GM13976 (cell line): ENCODE data around the gene ITGA1.

Experiments
- DNase-seq: peaks from one replicate; pipeline ENCODE4 v3.0.0; 2012; ENCODE audit warnings: low spot score
- in situ Hi-C: fragments of 300-500 bp; cut with MboI; formaldehyde crosslinking; loops from one replicate; pipeline ENCODE4 v1.12.0; 2022; ENCODE audit warnings: low sequenced_read_pairs, mixed read lengths, inconsistent platforms; ENCODE audit not compliant: unreplicated experiment
- TF ChIP-seq, protein P1 (sequence below): IDR thresholded peaks from 2 replicates; pipeline ENCODE4 v1.5.1; 2012; ENCODE audit warnings: borderline replicate concordance, mild to moderate bottlenecking; ENCODE audit not compliant: insufficient read depth; ENCODE audit errors: extremely low read depth, missing control alignments, control extremely low read depth

Gene ITGA1

DNA sequence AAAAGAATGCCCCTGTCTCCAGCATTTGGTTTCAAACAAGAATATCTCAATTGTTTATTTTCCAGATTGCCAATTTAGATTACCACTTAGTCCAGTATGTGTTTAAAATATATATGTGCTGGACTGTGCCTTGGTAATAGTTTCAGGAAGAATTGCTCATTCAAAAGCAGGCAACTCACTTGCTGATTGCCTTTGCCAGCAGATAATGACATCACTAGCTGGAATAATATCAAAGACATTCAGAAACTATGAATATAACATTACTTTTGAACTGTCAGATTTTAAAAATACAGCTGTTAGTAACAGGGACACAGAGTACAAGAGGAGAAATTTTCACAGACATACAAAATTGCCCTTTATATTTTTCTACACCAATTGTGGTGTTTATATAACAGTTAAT lies 105.4 kb downstream of the ITGA1 start:
- DNase-seq: no peak
- in situ Hi-C loops: no loop called here
- TF ChIP-seq, protein P1, sequence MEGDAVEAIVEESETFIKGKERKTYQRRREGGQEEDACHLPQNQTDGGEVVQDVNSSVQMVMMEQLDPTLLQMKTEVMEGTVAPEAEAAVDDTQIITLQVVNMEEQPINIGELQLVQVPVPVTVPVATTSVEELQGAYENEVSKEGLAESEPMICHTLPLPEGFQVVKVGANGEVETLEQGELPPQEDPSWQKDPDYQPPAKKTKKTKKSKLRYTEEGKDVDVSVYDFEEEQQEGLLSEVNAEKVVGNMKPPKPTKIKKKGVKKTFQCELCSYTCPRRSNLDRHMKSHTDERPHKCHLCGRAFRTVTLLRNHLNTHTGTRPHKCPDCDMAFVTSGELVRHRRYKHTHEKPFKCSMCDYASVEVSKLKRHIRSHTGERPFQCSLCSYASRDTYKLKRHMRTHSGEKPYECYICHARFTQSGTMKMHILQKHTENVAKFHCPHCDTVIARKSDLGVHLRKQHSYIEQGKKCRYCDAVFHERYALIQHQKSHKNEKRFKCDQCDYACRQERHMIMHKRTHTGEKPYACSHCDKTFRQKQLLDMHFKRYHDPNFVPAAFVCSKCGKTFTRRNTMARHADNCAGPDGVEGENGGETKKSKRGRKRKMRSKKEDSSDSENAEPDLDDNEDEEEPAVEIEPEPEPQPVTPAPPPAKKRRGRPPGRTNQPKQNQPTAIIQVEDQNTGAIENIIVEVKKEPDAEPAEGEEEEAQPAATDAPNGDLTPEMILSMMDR: no peak

GRCh38 chr5:52893863-52894262 lies 106.1 kb downstream of the ITGA1 start:
- DNase-seq: no peak
- in situ Hi-C loops: no loop called here
- TF ChIP-seq, protein P1: no peak

DNA sequence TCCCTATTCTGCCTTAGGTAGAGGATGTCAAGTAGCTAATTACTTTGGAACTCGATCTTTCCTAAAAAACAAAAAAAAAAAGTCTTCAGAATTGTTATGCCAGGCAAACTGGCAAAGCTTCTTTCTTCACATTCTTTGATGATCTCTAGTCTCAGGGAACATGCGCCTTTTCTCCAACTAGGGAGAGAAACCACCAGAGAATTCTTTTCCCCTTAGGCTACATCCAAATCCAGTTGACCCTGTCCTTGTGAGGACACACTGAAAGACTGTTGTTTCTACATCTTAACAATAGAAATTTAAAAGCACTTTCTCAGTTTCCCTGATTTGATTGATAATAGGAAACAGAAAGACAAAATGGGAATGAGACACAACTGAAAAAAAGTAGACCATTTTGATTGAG lies 106.7 kb downstream of the ITGA1 start:
- TF ChIP-seq, protein P1: no peak
- DNase-seq: no peak
- in situ Hi-C loops: no loop called here

DNA sequence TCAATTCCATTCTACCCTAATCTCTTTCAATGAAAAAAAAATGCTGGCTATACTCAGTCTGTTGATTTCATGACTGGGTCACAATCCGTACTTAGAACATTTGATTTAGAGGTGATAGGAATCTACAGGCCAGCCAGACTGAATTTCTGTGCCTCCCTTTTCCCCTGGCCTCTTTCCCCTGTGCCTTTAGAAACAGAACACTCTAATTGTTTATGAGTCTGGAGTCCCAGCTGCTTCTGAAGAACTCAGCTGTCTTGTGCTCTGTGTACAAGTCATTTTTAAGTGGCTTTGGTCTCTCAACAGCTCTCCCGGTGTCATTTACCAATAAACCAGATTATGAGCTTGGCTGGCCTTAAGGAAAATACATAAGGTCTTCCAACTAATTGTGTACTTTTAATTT lies 107.4 kb downstream of the ITGA1 start:
- in situ Hi-C loops: no loop called here
- no peak for DNase-seq

GRCh38 chr5:52895572-52896413 lies 108.1 kb downstream of the ITGA1 start:
- TF ChIP-seq, protein P1: no peak
- in situ Hi-C loops: no loop called here
- DNase-seq: no peak

More for the DNA sequence above, 107.4 kb downstream of the ITGA1 start:
- TF ChIP-seq, protein P1: no peak

- no peak for DNase-seq
- TF ChIP-seq, protein P1: no peak
- in situ Hi-C loops: no loop called here
These were observed 109.0 kb downstream of the ITGA1 start for GRCh38 chr5:52896534-52897237.
